ENCODE measurements around the gene CCR4.

The CCR4 gene

GRCh38 chr3:32992310-32992686 lies 40.9 kb downstream of the CCR4 start:
- H3K79me2 ChIP-seq (ENCODE audit: low read length) = no peaks in the 10 kb centered on the region

GRCh38 chr3:32994045-32994444 lies 42.6 kb downstream of the CCR4 start:
- Histone ChIP-seq H3K27ac (ENCODE audit: low read length) (no peak overlapping the region), H3K4me1 (ENCODE audit: low read length) (no peaks in the 10 kb centered on the region), H3K9me3 (replicated peaks; ENCODE audit: insufficient read depth, low read length) (no peaks in the 10 kb centered on the region), H3K79me2 (ENCODE audit: low read length) (no peaks in the 10 kb centered on the region), H3K4me2 (ENCODE audit: low read depth, low read length) (no peak overlapping the region), H3K9ac (ENCODE audit: low read length) (no peak overlapping the region), H4K20me1 (ENCODE audit: insufficient read depth, low read length) (no peaks in the 10 kb centered on the region), H3K27me3 (replicated peaks; ENCODE audit: insufficient read depth, low read length) (no peaks in the 10 kb centered on the region), H3K9me2 (replicated peaks; ENCODE audit: insufficient read depth, low read length) (no peaks in the 10 kb centered on the region), H3K36me3 (replicated peaks; ENCODE audit: insufficient read depth, low read length) (no peaks in the 10 kb centered on the region), H3F3A (ENCODE audit: insufficient read depth, low read length) (no peaks in the 10 kb centered on the region), H2AFZ (ENCODE audit: low read length) (no peak overlapping the region), H3K4me3 (ENCODE audit: low read length) (no peak overlapping the region)
- no peak for DNase-seq
- TF ChIP-seq EZH2 (optimal IDR thresholded peaks at IDR 0.05; ENCODE audit: low read depth, low read length) (no peak), EZH2phosphoT487 (IDR thresholded peaks at IDR 0.05; ENCODE audit: low read length) (no peak), CTCF (IDR thresholded peaks at IDR 0.05; ENCODE audit: low read length) (no peak)

More at GRCh38 chr3:32992310-32992686, 40.9 kb downstream of the CCR4 start:
- no peaks in the 10 kb centered on the region for H3K9me3 ChIP-seq (replicated peaks; ENCODE audit: insufficient read depth, low read length)
- H3F3A ChIP-seq (ENCODE audit: insufficient read depth, low read length) = no peaks in the 10 kb centered on the region
- no peak overlapping the region for H3K4me2 ChIP-seq (ENCODE audit: low read depth, low read length)
- no peak overlapping the region for H2AFZ ChIP-seq (ENCODE audit: low read length)
- no peak overlapping the region for H3K9ac ChIP-seq (ENCODE audit: low read length)
- no peaks in the 10 kb centered on the region for H4K20me1 ChIP-seq (ENCODE audit: insufficient read depth, low read length)
- H3K27ac ChIP-seq (ENCODE audit: low read length) = no peak overlapping the region
- no peaks in the 10 kb centered on the region for H3K9me2 ChIP-seq (replicated peaks; ENCODE audit: insufficient read depth, low read length)
- H3K36me3 ChIP-seq (replicated peaks; ENCODE audit: insufficient read depth, low read length) = no peaks in the 10 kb centered on the region
- H3K27me3 ChIP-seq (replicated peaks; ENCODE audit: insufficient read depth, low read length) = no peaks in the 10 kb centered on the region
- no peak for TF ChIP-seq EZH2 (optimal IDR thresholded peaks at IDR 0.05; ENCODE audit: low read depth, low read length)
- no peak for TF ChIP-seq CTCF (IDR thresholded peaks at IDR 0.05; ENCODE audit: low read length)
- TF ChIP-seq EZH2phosphoT487 (IDR thresholded peaks at IDR 0.05; ENCODE audit: low read length) = no peak
- no peak for DNase-seq
- no peaks in the 10 kb centered on the region for H3K4me1 ChIP-seq (ENCODE audit: low read length)
- H3K4me3 ChIP-seq (ENCODE audit: low read length) = no peak overlapping the region

GRCh38 chr3:32995098-32995497 lies 43.7 kb downstream of the CCR4 start:
- Histone ChIP-seq H3K4me3 (ENCODE audit: low read length) (no peak overlapping the region), H3K9me3 (replicated peaks; ENCODE audit: insufficient read depth, low read length) (no peaks in the 10 kb centered on the region), H4K20me1 (ENCODE audit: insufficient read depth, low read length) (no peaks in the 10 kb centered on the region), H3K27ac (ENCODE audit: low read length) (no peak overlapping the region), H3K9ac (ENCODE audit: low read length) (no peak overlapping the region), H3K9me2 (replicated peaks; ENCODE audit: insufficient read depth, low read length) (no peaks in the 10 kb centered on the region), H3K79me2 (ENCODE audit: low read length) (no peaks in the 10 kb centered on the region), H2AFZ (ENCODE audit: low read length) (no peak overlapping the region), H3K36me3 (replicated peaks; ENCODE audit: insufficient read depth, low read length) (no peaks in the 10 kb centered on the region), H3K4me1 (ENCODE audit: low read length) (no peaks in the 10 kb centered on the region), H3K4me2 (ENCODE audit: low read depth, low read length) (no peak overlapping the region), H3K27me3 (replicated peaks; ENCODE audit: insufficient read depth, low read length) (no peaks in the 10 kb centered on the region), H3F3A (ENCODE audit: insufficient read depth, low read length) (no peaks in the 10 kb centered on the region)
- no peak for TF ChIP-seq CTCF (IDR thresholded peaks at IDR 0.05; ENCODE audit: low read length)
- TF ChIP-seq EZH2 (optimal IDR thresholded peaks at IDR 0.05; ENCODE audit: low read depth, low read length) = no peak
- TF ChIP-seq EZH2phosphoT487 (IDR thresholded peaks at IDR 0.05; ENCODE audit: low read length) = no peak
- no peak for DNase-seq

Measured in MM.1S (cell line).